NB4 (cell line): ENCODE measurements around the gene CAMKMT.

Experiments
- DNase-seq: peaks from one replicate; pipeline ENCODE4 v3.0.0; 2010; ENCODE audit warnings: low read depth
- H3K4me3 ChIP-seq: one replicate; pipeline ENCODE4 v1.5.1; 2011; ENCODE audit warnings: mild to moderate bottlenecking, low read depth, low read length, moderate library complexity
- CTCF ChIP-seq: IDR thresholded peaks from one replicate; pipeline ENCODE4 v1.5.1; 2012; ENCODE audit warnings: low read depth, low read length
- MAX ChIP-seq: IDR thresholded peaks from 2 replicates; pipeline ENCODE4 v1.6.1; 2011; ENCODE audit warnings: low read depth, low read length
- MYC ChIP-seq: IDR thresholded peaks from 2 replicates; pipeline ENCODE4 v1.6.1; 2011; ENCODE audit warnings: low read depth, low read length
- POLR2A ChIP-seq: IDR thresholded peaks from 2 replicates; pipeline ENCODE4 v1.6.1; 2011; ENCODE audit warnings: mild to moderate bottlenecking; ENCODE audit not compliant: insufficient read length; ENCODE audit errors: extremely low read depth

CAMKMT gene

DNA sequence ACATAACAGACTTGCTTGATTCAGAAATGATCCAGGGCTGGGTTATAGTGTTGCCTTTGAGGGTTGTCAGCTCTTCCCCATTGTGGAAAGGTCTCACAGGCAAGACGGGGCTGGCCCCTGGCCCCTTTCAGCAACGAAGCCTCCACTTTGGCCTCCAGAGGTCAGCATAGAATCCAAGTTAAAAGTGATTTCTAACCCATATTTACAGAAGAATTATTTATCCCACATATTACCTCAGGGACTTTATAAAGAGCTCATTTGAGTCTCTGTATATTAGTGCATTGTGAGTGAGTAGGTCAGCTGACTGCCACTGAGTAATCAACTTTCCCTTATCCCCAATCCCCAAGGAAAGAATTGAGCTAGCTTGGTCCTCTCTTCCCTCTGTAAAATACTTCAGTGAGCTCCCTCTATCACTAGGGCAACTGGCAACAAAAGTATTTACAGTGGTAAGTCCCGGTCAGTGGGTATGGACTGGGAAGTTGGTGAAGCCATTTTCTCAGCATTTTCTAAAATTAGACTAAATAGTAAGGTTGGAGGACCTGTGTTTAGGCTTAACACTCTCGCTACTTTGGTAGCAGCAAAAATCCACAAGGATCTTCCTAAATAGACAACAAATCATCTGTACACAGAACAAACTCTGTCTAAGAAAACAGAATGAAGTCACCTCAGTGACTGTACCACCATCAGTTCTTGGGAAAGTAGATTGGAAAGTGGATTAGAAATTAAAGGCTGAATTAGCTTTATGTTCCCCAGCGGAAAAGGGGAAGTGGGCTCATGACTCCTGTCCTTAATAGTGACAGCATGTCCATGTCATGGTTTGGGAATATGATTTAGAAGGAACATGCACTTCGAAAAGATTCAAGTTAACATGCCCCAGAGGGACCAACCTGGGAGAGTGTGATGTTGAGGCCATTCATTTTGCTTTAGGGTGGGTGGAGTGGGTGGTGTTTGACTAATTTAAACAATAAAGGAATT is 408.8 kb downstream of the CAMKMT start:
- no peak overlapping the region for H3K4me3 ChIP-seq
- DNase-seq = peak; percentile 35
- TF ChIP-seq MYC = no peak
- TF ChIP-seq MAX = no peak

- TF ChIP-seq MYC (no peak), MAX (no peak), POLR2A (no peak), CTCF (no peak)
- no peak for DNase-seq
- no peak overlapping the region for H3K4me3 ChIP-seq
Observed at GRCh38 chr2:44771522-44771921, 409.8 kb downstream of the CAMKMT start.

DNA sequence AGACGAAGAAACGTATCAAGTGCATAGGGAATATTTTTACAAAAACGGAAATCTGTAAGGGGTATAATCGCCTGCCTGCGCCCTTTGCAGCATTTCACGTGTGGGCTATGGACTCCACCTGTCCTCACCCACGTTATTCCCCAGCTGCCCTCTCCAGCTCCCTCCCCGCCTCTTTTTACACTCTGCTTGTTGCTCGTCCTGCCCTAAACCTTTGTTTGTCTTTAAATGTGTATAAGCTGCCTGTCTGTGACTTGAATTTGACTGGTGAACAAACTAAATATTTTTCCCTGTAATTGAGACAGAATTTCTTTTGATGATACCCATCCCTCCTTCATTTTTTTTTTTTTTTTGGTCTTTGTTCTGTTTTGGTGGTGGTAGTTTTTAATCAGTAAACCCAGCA is 410.4 kb downstream of the CAMKMT start:
- no peak for TF ChIP-seq MYC
- no peak for TF ChIP-seq CTCF
- no peak for TF ChIP-seq MAX
- TF ChIP-seq POLR2A = no peak
- DNase-seq = no peak
- no peak overlapping the region for H3K4me3 ChIP-seq

GRCh38 chr2:44772669-44773378 is 411.1 kb downstream of the CAMKMT start:
- no peak for TF ChIP-seq POLR2A
- no peak for TF ChIP-seq CTCF
- TF ChIP-seq MYC = no peak
- no peak for TF ChIP-seq MAX
- H3K4me3 ChIP-seq = no peak overlapping the region
- DNase-seq = no peak

GRCh38 chr2:44774826-44775492 is 413.2 kb downstream of the CAMKMT start:
- TF ChIP-seq MYC = no peak
- no peak for TF ChIP-seq CTCF
- no peak for TF ChIP-seq MAX
- TF ChIP-seq POLR2A = no peak
- DNase-seq = no peak
- no peak overlapping the region for H3K4me3 ChIP-seq
